Glomerular visceral epithelial cell (primary cell): Measurements from ENCODE around the gene CDCA8.
"Not testable (repeated sequence)": the region's sequence is repeated elsewhere in the genome, so short reads cannot be mapped to it uniquely, and the experiment has no call there.

Experiments
- DNase-seq: peaks from one replicate; pipeline ENCODE4 v3.0.0-alpha.2; 2016; ENCODE audit errors: extremely low spot score

Gene CDCA8

GRCh38 chr1:37673920-37674319 lies 18.4 kb upstream of the CDCA8 start:
- no peak for DNase-seq

- DNase-seq: no peak
Measured at GRCh38 chr1:37676281-37677142, 15.8 kb upstream of the CDCA8 start.

- DNase-seq: no peak
Measured at GRCh38 chr1:37677143-37677439, 15.2 kb upstream of the CDCA8 start.

GRCh38 chr1:37677808-37678207 lies 14.5 kb upstream of the CDCA8 start:
- no peak for DNase-seq

- no peak for DNase-seq
Measured at GRCh38 chr1:37680933-37681332, 11.4 kb upstream of the CDCA8 start.

GRCh38 chr1:37682334-37682987 lies 9.9 kb upstream of the CDCA8 start:
- DNase-seq: peak; percentile 54

- not testable (repeated sequence) for DNase-seq
Measured at GRCh38 chr1:37684182-37684581, 8.1 kb upstream of the CDCA8 start.

GRCh38 chr1:37685722-37686121 lies 6.6 kb upstream of the CDCA8 start:
- DNase-seq: no peak

GRCh38 chr1:37687764-37688163 lies 4.6 kb upstream of the CDCA8 start:
- not testable (repeated sequence) for DNase-seq

GRCh38 chr1:37688926-37689325 lies 3.4 kb upstream of the CDCA8 start:
- DNase-seq: no peak

- peak; percentile 40 for DNase-seq
Measured at GRCh38 chr1:37691497-37692077, 729 bp upstream of the CDCA8 start.

GRCh38 chr1:37692834-37693175 lies 489 bp downstream of the CDCA8 start:
- DNase-seq: no peak

GRCh38 chr1:37697090-37697489 lies 4.8 kb downstream of the CDCA8 start:
- no peak for DNase-seq

GRCh38 chr1:37697737-37698136 lies 5.4 kb downstream of the CDCA8 start:
- no peak for DNase-seq

- DNase-seq: no peak
Measured at GRCh38 chr1:37699147-37699546, 6.8 kb downstream of the CDCA8 start.

GRCh38 chr1:37701051-37701450 lies 8.7 kb downstream of the CDCA8 start:
- DNase-seq: no peak

- no peak for DNase-seq
Measured at GRCh38 chr1:37703061-37703460, 10.7 kb downstream of the CDCA8 start.

GRCh38 chr1:37704966-37705365 lies 12.7 kb downstream of the CDCA8 start:
- DNase-seq: no peak

- DNase-seq: no peak
Measured at GRCh38 chr1:37705399-37705798, 13.1 kb downstream of the CDCA8 start.

GRCh38 chr1:37708471-37708870 lies 16.2 kb downstream of the CDCA8 start:
- DNase-seq: no peak

GRCh38 chr1:37714226-37714625 lies 21.9 kb downstream of the CDCA8 start:
- DNase-seq: no peak

- DNase-seq: no peak
Measured at GRCh38 chr1:37714689-37715088, 22.4 kb downstream of the CDCA8 start.

GRCh38 chr1:37716321-37716720 lies 24.0 kb downstream of the CDCA8 start:
- DNase-seq: no peak
